H1 (cell line): ENCODE measurements around the gene CACNA1E. TPM values are rescaled to one million over a fixed set of nuclear protein-coding genes. Genes with fewer than 3 reads are reported as not detected.

Experiments
- CTCF ChIA-PET: fragments of 300-600 bp; sonication (Branson Sonifier 250); formaldehyde crosslinking; loops from one replicate; lab custom pipeline; 2021; ENCODE audit not compliant: partially characterized antibody; lab: Charles Lee
- POLR2A ChIA-PET: fragments of 300-600 bp; sonication (Branson Sonifier 250); formaldehyde crosslinking; loops from one replicate; lab custom pipeline; 2021; ENCODE audit warnings: inconsistent platforms; ENCODE audit not compliant: partially characterized antibody; lab: Charles Lee
- DNase-seq, 2 experiments: peaks; one replicate each; pipeline versions ENCODE4 v3.0.0 to v3.0.0-alpha.2; 2010 to 2022; ENCODE audit warnings: low spot score in 2 of 2, low read depth in 1 of 2, mixed read lengths in 1 of 2
- FAIRE-seq: peaks from 2 replicates; lab custom pipeline; 2011; peaks lifted over from hg19 to GRCh38; lab: Jason Lieb, UNC
- H2AFZ ChIP-seq: 2 replicates; pipeline ENCODE4 v1.8.1; 2012; ENCODE audit warnings: low read length, inconsistent platforms
- H2AK5ac ChIP-seq: 2 replicates; pipeline ENCODE4 v1.6.1; 2013; ENCODE audit warnings: low read depth, low read length
- H2BK120ac ChIP-seq: replicated peaks from 2 replicates; pipeline ENCODE3; 2013; ENCODE audit warnings: low read depth, low read length, inconsistent platforms
- H2BK12ac ChIP-seq: 2 replicates; pipeline ENCODE4 v1.6.1; 2013; ENCODE audit warnings: low read depth, low read length
- H2BK15ac ChIP-seq: 2 replicates; pipeline ENCODE4 v1.6.1; 2013; ENCODE audit warnings: low read length
- H2BK20ac ChIP-seq: 2 replicates; pipeline ENCODE4 v1.6.1; 2013; ENCODE audit warnings: low read length
- H2BK5ac ChIP-seq: 2 replicates; pipeline ENCODE4 v1.6.1; 2013; ENCODE audit warnings: low read depth, low read length
- H3K14ac ChIP-seq: 2 replicates; pipeline ENCODE4 v1.6.1; 2013; ENCODE audit warnings: inconsistent platforms; ENCODE audit not compliant: insufficient read length
- H3K18ac ChIP-seq: 2 replicates; pipeline ENCODE4 v1.6.1; 2013; ENCODE audit warnings: low read length; ENCODE audit errors: extremely low read depth
- H3K23ac ChIP-seq: 2 replicates; pipeline ENCODE4 v1.6.1; 2013; ENCODE audit warnings: inconsistent platforms; ENCODE audit not compliant: insufficient read length
- H3K23me2 ChIP-seq: 2 replicates; pipeline ENCODE4 v1.6.1; 2013; ENCODE audit warnings: low read depth, low read length
- H3K27ac ChIP-seq: 2 replicates; pipeline ENCODE4 v1.6.1; 2011; ENCODE audit warnings: low read depth, low read length, inconsistent platforms
- H3K27me3 ChIP-seq, 4 experiments: replicated peaks in 1 of 4; 1 replicate in 1 of 4; 2 replicates in 3 of 4; pipeline versions ENCODE4 v1.6.1 to v1.8.1; 2011 to 2013; ENCODE audit warnings: low read length in 3 of 4, mild to moderate bottlenecking in 3 of 4, inconsistent platforms in 2 of 4, mixed read lengths in 2 of 4, moderate library complexity in 1 of 4; ENCODE audit not compliant: control insufficient read depth in 3 of 4, insufficient read depth in 3 of 4; ENCODE audit errors: extremely low read depth in 1 of 4
- H3K36me3 ChIP-seq, 4 experiments: 2 replicates each; pipeline versions ENCODE4 v1.6.1 to v1.8.1; 2011 to 2013; ENCODE audit warnings: mild to moderate bottlenecking in 4 of 4, low read length in 3 of 4, moderate library complexity in 2 of 4, control low read depth in 1 of 4, inconsistent platforms in 1 of 4; ENCODE audit not compliant: insufficient read depth in 4 of 4, control insufficient read depth in 2 of 4
- H3K4ac ChIP-seq: replicated peaks from 2 replicates; pipeline ENCODE3; 2013; ENCODE audit warnings: low read length, low read depth, mixed read lengths, inconsistent platforms; ENCODE audit not compliant: insufficient read length
- H3K4me1 ChIP-seq, 4 experiments: replicated peaks in 1 of 4; 1 replicate in 1 of 4; 2 replicates in 3 of 4; pipeline versions ENCODE4 v1.6.1 to v1.8.1; 2011 to 2013; ENCODE audit warnings: low read length in 3 of 4, inconsistent platforms in 2 of 4, mixed read lengths in 1 of 4; ENCODE audit not compliant: insufficient read depth in 4 of 4, control insufficient read depth in 3 of 4
- H3K4me2 ChIP-seq, 2 experiments: 2 replicates each; pipeline versions ENCODE4 v1.6.1 to v1.8.1; 2011 to 2013; ENCODE audit warnings: low read depth in 2 of 2, low read length in 2 of 2, control low read depth in 1 of 2, inconsistent platforms in 1 of 2, mild to moderate bottlenecking in 1 of 2; ENCODE audit not compliant: insufficient read depth in 1 of 2
- H3K4me3 ChIP-seq, 4 experiments: fragments of 200-600, 300-600 bp in 1 of 4; sonication (generic), shearing (Covaris generic), sonication (Bioruptor Twin) in 1 of 4; 2 replicates each; pipeline versions ENCODE4 v1.5.1 to v1.8.1; 2011 to 2016; ENCODE audit warnings: low read length in 4 of 4, low read depth in 3 of 4, control low read depth in 2 of 4, inconsistent platforms in 2 of 4, mild to moderate bottlenecking in 2 of 4, mixed read lengths in 1 of 4, moderate library complexity in 1 of 4; ENCODE audit not compliant: insufficient read depth in 2 of 4; ENCODE audit errors: extremely low read depth in 1 of 4
- H3K56ac ChIP-seq: replicated peaks from 2 replicates; pipeline ENCODE3; 2013; ENCODE audit warnings: low read depth, mild to moderate bottlenecking, mixed read lengths, low read length, inconsistent platforms; ENCODE audit not compliant: insufficient read length
- H3K79me1 ChIP-seq: 2 replicates; pipeline ENCODE4 v1.6.1; 2013; ENCODE audit warnings: low read depth, low read length, control low read depth
- H3K79me2 ChIP-seq, 2 experiments: 2 replicates each; pipeline versions ENCODE4 v1.6.1 to v1.8.1; 2012 to 2013; ENCODE audit warnings: low read length in 2 of 2, mild to moderate bottlenecking in 2 of 2, inconsistent platforms in 1 of 2; ENCODE audit not compliant: insufficient read depth in 2 of 2, control insufficient read depth in 1 of 2
- H3K9ac ChIP-seq, 4 experiments: replicated peaks in 1 of 4; 1 replicate in 1 of 4; 2 replicates in 3 of 4; pipeline versions ENCODE4 v1.6.1 to v1.8.1; 2011 to 2013; ENCODE audit warnings: low read depth in 3 of 4, low read length in 3 of 4, control low read depth in 2 of 4, mild to moderate bottlenecking in 2 of 4, moderate library complexity in 2 of 4, inconsistent platforms in 1 of 4; ENCODE audit errors: extremely low read depth in 1 of 4
- H3K9me3 ChIP-seq, 2 experiments: 2 replicates each; pipeline versions ENCODE4 v1.6.1 to v1.8.1; 2012 to 2013; ENCODE audit warnings: mild to moderate bottlenecking in 2 of 2, moderate library complexity in 2 of 2, control low read depth in 1 of 2, inconsistent platforms in 1 of 2, low read depth in 1 of 2, low read length in 1 of 2, mixed read lengths in 1 of 2; ENCODE audit not compliant: insufficient read depth in 2 of 2
- H4K20me1 ChIP-seq, 2 experiments: replicated peaks in 1 of 2; 2 replicates each; pipeline versions ENCODE3 to v1.8.1; 2011 to 2013; ENCODE audit warnings: inconsistent platforms in 2 of 2, low read length in 2 of 2, mild to moderate bottlenecking in 1 of 2; ENCODE audit not compliant: insufficient read depth in 2 of 2, control insufficient read depth in 1 of 2
- H4K5ac ChIP-seq: 2 replicates; pipeline ENCODE4 v1.6.1; 2013; ENCODE audit warnings: low read length, low read depth, mixed read lengths, inconsistent platforms; ENCODE audit not compliant: insufficient read length
- H4K8ac ChIP-seq: 2 replicates; pipeline ENCODE4 v1.8.0; 2013; ENCODE audit warnings: mild to moderate bottlenecking, moderate library complexity, low read length, inconsistent platforms; ENCODE audit not compliant: insufficient read depth; ENCODE audit errors: extremely low read depth
- H4K91ac ChIP-seq: replicated peaks from 2 replicates; pipeline ENCODE3; 2013; ENCODE audit warnings: low read length, mixed read lengths, inconsistent platforms; ENCODE audit not compliant: insufficient read length
- CEBPB ChIP-seq: IDR thresholded peaks from 2 replicates; pipeline ENCODE4 v1.6.1; 2012; ENCODE audit warnings: low read depth, low read length
- HDAC2 ChIP-seq, 2 experiments: fragments of 300-600 bp in 1 of 2; sonication (generic) in 1 of 2; IDR thresholded peaks; 2 replicates each; pipeline ENCODE4 v1.6.1; 2011 to 2012; ENCODE audit warnings: low read depth in 2 of 2, low read length in 2 of 2, mild to moderate bottlenecking in 2 of 2, moderate library complexity in 2 of 2, borderline replicate concordance in 1 of 2, inconsistent platforms in 1 of 2
- KDM5A ChIP-seq: fragments of 200-600 bp; IDR thresholded peaks from 2 replicates; pipeline ENCODE4 v1.7.1; 2012; ENCODE audit warnings: mild to moderate bottlenecking, low read length, inconsistent platforms, mixed read lengths
- RAD21 ChIP-seq, 2 experiments: IDR thresholded peaks in 1 of 2; conservative IDR thresholded peaks in 1 of 2; 2 replicates each; pipeline ENCODE4 v1.6.1; 2011; ENCODE audit warnings: low read depth in 2 of 2, low read length in 2 of 2, improper control_type of control experiment in 1 of 2, inconsistent platforms in 1 of 2, mild to moderate bottlenecking in 1 of 2, moderate library complexity in 1 of 2
- SP2 ChIP-seq: IDR thresholded peaks from 2 replicates; pipeline ENCODE4 v1.6.1; 2012; ENCODE audit warnings: mild to moderate bottlenecking, low read length, inconsistent platforms
- SUZ12 ChIP-seq: fragments of 200-600 bp; sonication (generic); IDR thresholded peaks from 2 replicates; pipeline ENCODE4 v1.6.1; 2012; ENCODE audit warnings: mild to moderate bottlenecking, inconsistent platforms, low read length, moderate library complexity, mixed read lengths
- TAF1 ChIP-seq: IDR thresholded peaks from 2 replicates; pipeline ENCODE4 v1.6.1; 2011; ENCODE audit warnings: mild to moderate bottlenecking, low read depth, low read length
- ZNF274 ChIP-seq: IDR thresholded peaks from 2 replicates; pipeline ENCODE4 v1.7.0; 2012; ENCODE audit warnings: low read length, borderline replicate concordance; ENCODE audit errors: extremely low read depth
- WGBS, 2 experiments: shearing (Covaris generic) in 1 of 2; methylation state at CpG; one replicate each; pipeline versions ENCODE4 v1.1.6 to v1.1.7; 2013 to 2015; ENCODE audit warnings: low lambda C conversion rate in 2 of 2, mixed read lengths in 2 of 2, inconsistent platforms in 1 of 2, low coverage in 1 of 2, missing lambda C conversion rate in 1 of 2; ENCODE audit not compliant: insufficient replicate concordance in 2 of 2, insufficient coverage in 1 of 2, insufficient read length in 1 of 2; ENCODE audit errors: extremely low coverage in 1 of 2, missing lambda C conversion rate in 1 of 2; 5-methylcytosine and 5-hydroxymethylcytosine counted together
- polyA plus RNA-seq, 7 experiments: library from polyadenylated mRNA; depleted of rRNA in 3 of 7; stranded (reverse) in 5 of 7; unstranded in 2 of 7; fragments of >200 nt in 5 of 7; fragments of 200-250 nt in 2 of 7; gene quantifications; 1 replicate in 5 of 7; 2 replicates in 1 of 7; 4 replicates in 1 of 7; pipeline versions ENCODE4 v1.2.1 to v1.2.3, GENCODE V29; 2011 to 2013; ENCODE audit warnings: missing spikeins in 2 of 7, mixed read lengths in 2 of 7
- total RNA-seq: library from RNA; stranded (reverse); fragmentation: NEBNext Ultra II Directional; extraction: Animal tissue kit (Norgen Biotek cat#: 25700); gene quantifications from 2 replicates; pipeline ENCODE4 v1.2.1, GENCODE V29; 2021
- TF ChIP-seq, protein P1 (sequence below): IDR thresholded peaks from 2 replicates; pipeline ENCODE4 v1.6.1; 2011; ENCODE audit warnings: low read depth, mild to moderate bottlenecking, low read length; ENCODE audit not compliant: insufficient read depth

CACNA1E gene
- total and polyA plus RNA-seq, 2 of the 8 experiments (the other 6 are each of a cell fraction or from before 2014, with no cell fraction given): 0.98 to 1.3 TPM

DNA sequence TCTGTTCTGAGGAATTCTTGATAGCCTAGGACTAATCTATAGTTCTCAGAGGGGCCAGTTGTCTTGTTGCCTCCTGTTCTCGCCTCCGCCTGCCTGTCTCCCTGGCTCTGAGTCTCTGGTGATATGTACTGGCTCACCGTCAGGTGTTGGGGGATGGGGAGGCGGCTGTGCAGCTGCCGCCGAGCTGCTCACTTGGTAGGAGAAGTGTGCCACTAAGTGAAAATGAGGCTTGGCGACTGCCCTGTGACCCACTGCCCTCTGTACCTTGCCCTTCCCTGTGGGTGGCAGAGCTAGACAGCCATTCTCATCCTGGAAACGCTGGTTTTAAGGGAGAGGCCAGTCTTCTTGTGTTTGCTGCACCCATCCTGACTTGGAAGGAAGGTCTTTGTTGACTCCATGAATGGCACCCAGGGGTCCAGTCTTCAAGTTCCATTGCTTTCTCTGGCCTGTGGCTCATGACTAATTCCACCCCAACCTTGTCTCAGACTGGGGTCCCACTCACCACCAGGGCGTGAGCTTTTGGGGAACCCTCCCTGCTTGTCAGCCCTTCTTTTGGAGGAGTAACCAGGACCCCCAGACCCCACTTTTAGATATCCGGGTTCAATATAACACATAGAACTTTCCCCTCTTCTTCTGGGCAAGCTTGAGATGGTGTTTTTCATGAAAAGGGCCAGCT lies 120.6 kb downstream of the CACNA1E start:
- H3K79me2 ChIP-seq: no peaks in the 10 kb centered on the region
- WGBS, 2 experiments: 87% methylated on average over 10 of the region's 10 CpGs; no CpG with 5 or more reads in 1 of the 2 experiments
- peak overlapping the region; percentile 6; the same call in 1 of the 2 replicates for H4K8ac ChIP-seq
- H2BK120ac ChIP-seq: no peak overlapping the region
- peak overlapping the region; percentile 80; the same call in 1 of the 2 replicates for H2BK12ac ChIP-seq
- no peak overlapping the region for H3K18ac ChIP-seq
- no peak overlapping the region for H3K4me2 ChIP-seq
- POLR2A ChIA-PET: interaction anchor here (0.6 to 0.8 kb wide), 2 partner anchors 10 to 22 kb away, joined by 3 read pairs; no protein-coding TSS in a partner anchor
- H3K23ac ChIP-seq: no peak overlapping the region
- H2BK5ac ChIP-seq: no peak overlapping the region
- no peaks in the 10 kb centered on the region for H3K36me3 ChIP-seq
- DNase-seq (no peak), FAIRE-seq (no peak)
- no peaks in the 10 kb centered on the region; a peak in 2 of 7 replicates for H3K27me3 ChIP-seq
- no peak overlapping the region for H3K4ac ChIP-seq
- H3K79me1 ChIP-seq: no peaks in the 10 kb centered on the region
- 0 out of 2 replicates have a peak overlapping the region, but pooled peaks have one; percentile 57 for H2BK20ac ChIP-seq
- H2AFZ ChIP-seq: no peak overlapping the region
- no peaks in the 10 kb centered on the region for H4K20me1 ChIP-seq
- H3K23me2 ChIP-seq: no peaks in the 10 kb centered on the region
- H2BK15ac ChIP-seq: no peak overlapping the region
- no peaks in the 10 kb centered on the region for H3K9me3 ChIP-seq
- H2AK5ac ChIP-seq: peak overlapping the region; percentile 48; the same call in 1 of the 2 replicates
- no peak overlapping the region for H4K91ac ChIP-seq
- no peak overlapping the region for H3K56ac ChIP-seq
- no peak overlapping the region for H3K27ac ChIP-seq
- no peak overlapping the region for H3K14ac ChIP-seq
- CTCF ChIA-PET: interaction anchor here (2.4 kb wide), 1 partner anchor 16 kb away, joined by 8 read pairs; no protein-coding TSS in a partner anchor
- H4K5ac ChIP-seq: no peak overlapping the region
- no peak overlapping the region for H3K4me3 ChIP-seq
- peaks cover 3 to 7% (median 5%) of the 10 kb centered on the region in 4 experiments; a peak in 6 of 7 replicates for H3K4me1 ChIP-seq
- no peak overlapping the region; a peak in 1 of 7 replicates for H3K9ac ChIP-seq
- TF ChIP-seq CEBPB: no peak
- no peak for TF ChIP-seq RAD21 (IDR thresholded peaks at IDR 0.05 in 1 of 2, conservative IDR thresholded peaks at IDR 0.05 in 1 of 2; ENCODE audit: low read depth in 2 of 2, low read length in 2 of 2)
- no peak for TF ChIP-seq SP2
- no peak for TF ChIP-seq TAF1
- no peak for TF ChIP-seq HDAC2 (IDR thresholded peaks at IDR 0.05; ENCODE audit: borderline replicate concordance in 1 of 2, low read depth in 2 of 2, low read length in 2 of 2)
- no peak for TF ChIP-seq KDM5A
- no peak for TF ChIP-seq SUZ12
- TF ChIP-seq ZNF274: no peak
- TF ChIP-seq, protein P1, sequence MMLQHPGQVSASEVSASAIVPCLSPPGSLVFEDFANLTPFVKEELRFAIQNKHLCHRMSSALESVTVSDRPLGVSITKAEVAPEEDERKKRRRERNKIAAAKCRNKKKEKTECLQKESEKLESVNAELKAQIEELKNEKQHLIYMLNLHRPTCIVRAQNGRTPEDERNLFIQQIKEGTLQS: no peak
